Lung (tissue), 12 donors: ENCODE results near the gene LLPH. TPM values are rescaled to one million over a fixed set of nuclear protein-coding genes. Genes with fewer than 3 reads are reported as not detected.

ENCODE experiments used
- ATAC-seq: fragments of 200-7000 bp; cut with Tn5 transposase; one replicate; pipeline ENCODE4 v1.9.1; 2020; ENCODE audit warnings: moderate number of reproducible peaks; ENCODE audit not compliant: insufficient read depth, low FRiP score
- DNase-seq, 3 donors: peaks; one replicate each; pipeline ENCODE4 v3.0.0-alpha.2; 2013 to 2017
- H3K27ac ChIP-seq, 2 donors: one replicate each; pipeline ENCODE4 v1.5.1; 2013; ENCODE audit warnings: mild to moderate bottlenecking in 2 of 2, moderate library complexity in 2 of 2, control low read depth in 1 of 2, inconsistent platforms in 1 of 2, low read depth in 1 of 2, low read length in 1 of 2
- H3K27me3 ChIP-seq, 3 donors: one replicate each; pipeline ENCODE4 v1.5.1; 2013; ENCODE audit warnings: low read length in 2 of 3; ENCODE audit not compliant: control insufficient read depth in 3 of 3, insufficient read depth in 3 of 3
- H3K36me3 ChIP-seq, 4 donors: one replicate each; pipeline ENCODE4 v1.5.1; 2013; ENCODE audit warnings: low read length in 4 of 4, mild to moderate bottlenecking in 1 of 4, moderate library complexity in 1 of 4; ENCODE audit not compliant: control insufficient read depth in 4 of 4, insufficient read depth in 4 of 4
- H3K4me1 ChIP-seq, 5 donors: one replicate each; pipeline ENCODE4 v1.5.1; 2013; ENCODE audit warnings: low read length in 5 of 5, mild to moderate bottlenecking in 2 of 5, moderate library complexity in 1 of 5; ENCODE audit not compliant: control insufficient read depth in 5 of 5, insufficient read depth in 5 of 5
- H3K4me3 ChIP-seq: one replicate; pipeline ENCODE4 v1.5.1; 2013; ENCODE audit warnings: mild to moderate bottlenecking, control low read depth, moderate library complexity
- H3K9ac ChIP-seq, 2 donors: one replicate each; pipeline ENCODE4 v1.5.1; 2013; ENCODE audit warnings: low read length in 2 of 2, control low read depth in 1 of 2; ENCODE audit not compliant: insufficient read depth in 1 of 2
- H3K9me3 ChIP-seq, 4 donors: one replicate each; pipeline ENCODE4 v1.5.1; 2013; ENCODE audit warnings: low read length in 3 of 4, mild to moderate bottlenecking in 1 of 4, moderate library complexity in 1 of 4; ENCODE audit not compliant: control insufficient read depth in 4 of 4, insufficient read depth in 3 of 4
- WGBS, 2 donors: extraction: QIAGEN DNeasy Blood & Tissue Kit; methylation state at CpG; one replicate each; pipeline ENCODE4 v1.1.7; 2013; 5-methylcytosine and 5-hydroxymethylcytosine counted together
- polyA plus RNA-seq, 2 donors: library from polyadenylated mRNA; stranded (reverse); fragments of 200-250 nt; gene quantifications; one replicate each; pipeline ENCODE4 v1.2.1, GENCODE V29; 2013
- total RNA-seq, 2 donors: library from RNA; depleted of rRNA in 1 of 2; stranded (reverse); fragments of >200 nt in 1 of 2; gene quantifications; one replicate each; pipeline ENCODE4 v1.2.1, GENCODE V29; 2014 to 2021
- TF ChIP-seq, protein P1 (sequence below): IDR thresholded peaks from 2 replicates; pipeline ENCODE4 v1.5.1; 2012; ENCODE audit warnings: mild to moderate bottlenecking; ENCODE audit errors: control extremely low read depth, extremely low read depth
- donor health status: control.
- donor health status: control.
- donor health status: Bipolar disorder and iron deficiency.
- donor health status: healthy.
- donor health status: DM: yes; HTN: yes; CAD: no.

Gene LLPH
- total and polyA plus RNA-seq, 4 donors: 7.9 to 25.9 (median 16.2) TPM

DNA sequence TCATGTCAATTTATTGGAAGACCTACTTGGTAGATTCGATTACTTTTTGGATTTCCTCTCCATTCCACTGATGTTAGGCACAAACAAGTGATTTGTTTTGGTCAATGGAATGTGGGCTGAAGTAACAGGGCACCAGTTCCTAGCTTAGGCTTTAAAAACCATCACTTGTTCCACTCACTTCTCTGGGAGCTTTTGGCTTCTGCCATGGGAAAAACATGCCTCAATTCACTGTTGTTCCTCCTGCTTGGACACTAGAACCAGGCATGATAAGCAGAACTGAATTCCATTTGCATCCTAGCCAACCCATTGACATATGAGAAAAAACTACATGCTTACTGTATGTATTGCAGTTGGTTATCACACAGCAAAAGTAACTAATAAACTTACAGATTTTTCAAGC is 47.8 kb downstream of the LLPH start:
- H3K36me3 ChIP-seq: no peaks in the 10 kb centered on the region
- H3K27ac ChIP-seq: no peak overlapping the region
- DNase-seq: no peak
- no peak for ATAC-seq
- TF ChIP-seq, protein P1, sequence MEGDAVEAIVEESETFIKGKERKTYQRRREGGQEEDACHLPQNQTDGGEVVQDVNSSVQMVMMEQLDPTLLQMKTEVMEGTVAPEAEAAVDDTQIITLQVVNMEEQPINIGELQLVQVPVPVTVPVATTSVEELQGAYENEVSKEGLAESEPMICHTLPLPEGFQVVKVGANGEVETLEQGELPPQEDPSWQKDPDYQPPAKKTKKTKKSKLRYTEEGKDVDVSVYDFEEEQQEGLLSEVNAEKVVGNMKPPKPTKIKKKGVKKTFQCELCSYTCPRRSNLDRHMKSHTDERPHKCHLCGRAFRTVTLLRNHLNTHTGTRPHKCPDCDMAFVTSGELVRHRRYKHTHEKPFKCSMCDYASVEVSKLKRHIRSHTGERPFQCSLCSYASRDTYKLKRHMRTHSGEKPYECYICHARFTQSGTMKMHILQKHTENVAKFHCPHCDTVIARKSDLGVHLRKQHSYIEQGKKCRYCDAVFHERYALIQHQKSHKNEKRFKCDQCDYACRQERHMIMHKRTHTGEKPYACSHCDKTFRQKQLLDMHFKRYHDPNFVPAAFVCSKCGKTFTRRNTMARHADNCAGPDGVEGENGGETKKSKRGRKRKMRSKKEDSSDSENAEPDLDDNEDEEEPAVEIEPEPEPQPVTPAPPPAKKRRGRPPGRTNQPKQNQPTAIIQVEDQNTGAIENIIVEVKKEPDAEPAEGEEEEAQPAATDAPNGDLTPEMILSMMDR: no peak
- 81 to 94% methylated on average over 1 of the region's 1 CpG for WGBS, 2 donors
- no peak overlapping the region for H3K4me3 ChIP-seq
- H3K9me3 ChIP-seq: peaks cover 0 to 6% (median 0%) of the 10 kb centered on the region in 4 donors
- H3K27me3 ChIP-seq: no peaks in the 10 kb centered on the region
- H3K4me1 ChIP-seq: peaks cover 0 to 8% (median 0%) of the 10 kb centered on the region in 5 donors
- H3K9ac ChIP-seq: no peak overlapping the region

DNA sequence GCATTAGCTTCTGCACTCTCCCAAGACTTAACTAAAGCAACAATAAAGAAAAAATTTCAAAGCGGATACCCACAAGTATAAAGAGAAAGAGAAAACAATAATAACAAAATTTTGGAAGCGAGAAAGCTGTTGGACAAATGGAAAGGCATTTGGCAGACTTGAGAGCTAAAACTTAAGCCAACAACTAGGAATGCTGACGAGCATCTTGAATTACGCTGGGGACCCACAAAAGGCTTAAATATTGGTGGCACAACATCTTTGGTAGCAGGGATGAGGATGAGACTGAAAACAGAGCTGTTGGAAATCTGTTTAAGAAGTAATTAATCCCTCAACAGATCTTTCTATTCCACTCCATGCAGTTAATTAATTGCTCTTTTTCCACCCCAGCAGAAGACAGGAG is 49.8 kb downstream of the LLPH start:
- TF ChIP-seq, protein P1: no peak
- peaks cover 0 to 4% (median 0%) of the 10 kb centered on the region in 5 donors for H3K4me1 ChIP-seq
- WGBS, 2 donors: 88 to 89% methylated on average over 4 of the region's 4 CpGs
- DNase-seq: peak in 1 of 3 donors; percentile 32
- H3K27me3 ChIP-seq: no peaks in the 10 kb centered on the region
- H3K9ac ChIP-seq: no peak overlapping the region
- peaks cover 0 to 6% (median 0%) of the 10 kb centered on the region in 4 donors for H3K9me3 ChIP-seq
- H3K36me3 ChIP-seq: no peaks in the 10 kb centered on the region
- H3K27ac ChIP-seq: no peak overlapping the region
- H3K4me3 ChIP-seq: no peak overlapping the region
- no peak for ATAC-seq

DNA sequence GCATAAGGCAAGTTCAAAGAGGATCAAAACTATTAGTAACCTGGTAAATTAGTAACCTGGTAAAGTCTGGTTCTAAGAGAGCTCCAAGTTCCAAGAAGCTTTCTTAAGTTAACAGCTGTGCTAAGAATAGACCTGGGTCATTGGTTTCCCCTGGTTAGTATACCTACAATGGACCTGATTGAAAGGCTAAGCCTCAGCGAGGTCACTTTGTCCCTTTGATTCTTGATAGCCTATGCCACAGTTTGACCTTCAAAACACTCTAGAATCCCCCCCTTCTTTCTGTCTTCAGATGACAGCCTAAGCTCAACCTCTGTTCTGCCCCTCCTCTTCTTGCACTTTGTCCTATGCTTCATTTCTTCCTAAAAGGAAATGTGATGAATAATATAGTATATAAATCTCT is 53.0 kb downstream of the LLPH start:
- H3K27me3 ChIP-seq: no peaks in the 10 kb centered on the region
- no peaks in the 10 kb centered on the region for H3K36me3 ChIP-seq
- H3K4me3 ChIP-seq: no peak overlapping the region
- ATAC-seq (no peak), DNase-seq (no peak)
- peaks cover 0 to 4% (median 0%) of the 10 kb centered on the region in 5 donors for H3K4me1 ChIP-seq
- no peaks in the 10 kb centered on the region for H3K9me3 ChIP-seq
- no peak overlapping the region for H3K9ac ChIP-seq
- 90 to 97% methylated on average over 1 of the region's 1 CpG for WGBS, 2 donors
- TF ChIP-seq, protein P1: no peak
- H3K27ac ChIP-seq: no peak overlapping the region

DNA sequence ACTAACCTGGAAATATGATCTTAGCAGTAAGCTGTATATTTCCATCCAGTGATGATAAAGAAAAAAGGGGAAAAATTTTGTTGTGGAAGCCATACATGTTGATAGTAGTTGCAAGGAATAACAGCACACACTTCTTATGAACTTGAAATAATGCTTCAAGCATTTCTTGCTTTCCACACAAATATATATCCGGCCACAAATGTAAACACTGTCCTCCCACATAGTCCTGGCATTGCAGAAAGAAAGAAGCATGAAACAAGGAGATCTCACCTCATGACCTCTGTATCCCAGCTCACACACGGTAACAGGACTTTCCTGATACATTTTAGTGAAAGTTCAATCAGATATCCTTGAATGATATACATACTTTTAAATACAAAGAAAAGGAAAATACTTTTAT is 56.0 kb downstream of the LLPH start:
- WGBS, 2 donors: 52 to 77% methylated on average over 2 of the region's 2 CpGs
- Histone ChIP-seq H3K9ac (no peak overlapping the region), H3K9me3 (no peaks in the 10 kb centered on the region), H3K27ac (no peak overlapping the region), H3K4me3 (no peak overlapping the region), H3K27me3 (no peaks in the 10 kb centered on the region), H3K36me3 (no peaks in the 10 kb centered on the region), H3K4me1 (no peaks in the 10 kb centered on the region)
- ATAC-seq (no peak), DNase-seq (no peak)
- TF ChIP-seq, protein P1: no peak
